ENCODE results near the gene CXXC5. TPM values are rescaled to one million over a fixed set of nuclear protein-coding genes. Genes with fewer than 3 reads are reported as not detected.

CXXC5 gene
- total and polyA plus RNA-seq, 2 experiments from 2014 or later, result 90.9 to 106 TPM

DNA sequence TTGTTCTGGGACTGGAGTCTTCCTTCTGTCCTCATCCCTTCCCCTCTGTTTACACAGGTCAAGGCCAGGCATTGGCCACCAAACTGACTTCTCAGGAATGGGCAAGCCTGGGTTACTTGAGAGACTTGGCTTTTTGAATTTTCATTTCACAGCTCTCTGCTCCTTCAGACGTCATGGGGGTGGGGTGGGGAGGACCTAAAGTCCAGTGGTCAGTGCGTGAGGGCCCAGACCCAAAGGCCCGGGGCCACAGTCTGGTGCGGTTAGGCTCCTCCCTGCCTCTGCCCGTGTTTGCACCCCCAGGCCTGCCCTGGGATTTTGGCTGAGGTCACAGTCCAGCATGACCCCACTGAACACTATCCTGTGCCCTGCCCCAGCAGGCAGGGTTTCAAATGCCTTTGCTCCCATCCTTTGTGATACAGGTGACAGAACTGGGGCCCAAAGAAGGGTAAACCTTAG, 4.1 kb upstream of the CXXC5 start:
- peaks cover 56% of the 10 kb centered on the region for H3K4me1 ChIP-seq (ENCODE audit: insufficient read depth)
- no peak for DNase-seq (ENCODE audit: low spot score)
- H3K4me2 ChIP-seq, result peak overlapping the region; percentile 51

DNA sequence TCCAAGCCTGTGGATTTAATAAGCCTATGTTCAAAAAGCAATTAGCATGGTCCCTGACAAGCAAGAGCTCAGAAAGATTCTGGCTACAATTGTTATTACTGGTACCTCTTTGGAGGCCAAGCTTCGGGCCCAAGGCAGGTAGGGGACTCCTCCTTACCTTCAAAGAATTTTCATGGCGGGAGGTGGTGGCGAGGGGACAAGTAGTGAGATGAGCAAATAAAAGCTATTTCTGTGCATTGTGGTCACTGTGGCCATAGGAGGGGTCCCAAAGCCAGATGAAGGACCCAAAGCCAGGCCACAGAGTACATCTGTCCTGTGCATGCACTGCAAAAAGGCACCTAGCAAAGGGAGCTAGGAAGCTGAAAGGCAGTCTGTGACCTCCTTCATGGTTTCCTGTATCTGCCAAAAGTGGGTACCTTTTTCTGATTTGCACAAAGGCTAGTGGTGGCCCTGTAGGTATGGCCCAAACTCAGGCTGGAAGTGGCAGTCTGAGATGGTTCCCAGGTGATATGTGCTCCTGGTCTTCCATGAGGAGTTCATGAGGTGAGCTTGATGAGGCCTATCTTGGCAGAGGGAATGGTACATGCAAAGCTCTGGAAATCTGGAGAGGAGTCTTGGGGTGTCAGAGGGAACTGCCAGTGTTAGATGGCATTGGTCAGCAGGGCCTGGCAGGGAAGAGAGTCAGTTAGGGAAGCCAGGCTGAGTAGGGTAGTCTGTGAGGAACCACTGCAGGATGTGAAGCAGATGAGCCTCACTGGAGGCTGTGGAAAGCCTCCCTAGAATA, 3.3 kb upstream of the CXXC5 start:
- Histone ChIP-seq H3K4me1 (ENCODE audit: insufficient read depth) (peaks cover 53% of the 10 kb centered on the region), H3K27ac (peak overlapping the region; percentile 97)
- 96% methylated on average over 3 of the region's 3 CpGs for WGBS (ENCODE audit: low lambda C conversion rate, missing lambda C conversion rate)

More for the DNA sequence above, 4.1 kb upstream of the CXXC5 start:
- TF ChIP-seq EZH2phosphoT487 (IDR thresholded peaks at IDR 0.05; ENCODE audit: low read depth, severe bottlenecking, unreplicated experiment) (no peak), EZH2 (IDR thresholded peaks at IDR 0.05; ENCODE audit: borderline replicate concordance) (no peak)
- TF ChIP-seq, protein P1, sequence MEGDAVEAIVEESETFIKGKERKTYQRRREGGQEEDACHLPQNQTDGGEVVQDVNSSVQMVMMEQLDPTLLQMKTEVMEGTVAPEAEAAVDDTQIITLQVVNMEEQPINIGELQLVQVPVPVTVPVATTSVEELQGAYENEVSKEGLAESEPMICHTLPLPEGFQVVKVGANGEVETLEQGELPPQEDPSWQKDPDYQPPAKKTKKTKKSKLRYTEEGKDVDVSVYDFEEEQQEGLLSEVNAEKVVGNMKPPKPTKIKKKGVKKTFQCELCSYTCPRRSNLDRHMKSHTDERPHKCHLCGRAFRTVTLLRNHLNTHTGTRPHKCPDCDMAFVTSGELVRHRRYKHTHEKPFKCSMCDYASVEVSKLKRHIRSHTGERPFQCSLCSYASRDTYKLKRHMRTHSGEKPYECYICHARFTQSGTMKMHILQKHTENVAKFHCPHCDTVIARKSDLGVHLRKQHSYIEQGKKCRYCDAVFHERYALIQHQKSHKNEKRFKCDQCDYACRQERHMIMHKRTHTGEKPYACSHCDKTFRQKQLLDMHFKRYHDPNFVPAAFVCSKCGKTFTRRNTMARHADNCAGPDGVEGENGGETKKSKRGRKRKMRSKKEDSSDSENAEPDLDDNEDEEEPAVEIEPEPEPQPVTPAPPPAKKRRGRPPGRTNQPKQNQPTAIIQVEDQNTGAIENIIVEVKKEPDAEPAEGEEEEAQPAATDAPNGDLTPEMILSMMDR (IDR thresholded peaks at IDR 0.05; ENCODE audit: poor library complexity), result no peak
- H3K79me2 ChIP-seq, result peaks cover 7% of the 10 kb centered on the region
- no peaks in the 10 kb centered on the region for H3K9me3 ChIP-seq (ENCODE audit: low read depth)
- peak overlapping the region; percentile 97 for H3K27ac ChIP-seq
- H2AFZ ChIP-seq, result no peak overlapping the region
- H3K27me3 ChIP-seq, result no peaks in the 10 kb centered on the region
- H3K4me3 ChIP-seq, result no peak overlapping the region
- H4K20me1 ChIP-seq (ENCODE audit: insufficient read depth, poor library complexity, severe bottlenecking), result no peaks in the 10 kb centered on the region
- no peaks in the 10 kb centered on the region for H3K9me2 ChIP-seq (replicated peaks; ENCODE audit: insufficient read depth)
- 68% methylated on average over 5 of the region's 5 CpGs for WGBS (ENCODE audit: low lambda C conversion rate, missing lambda C conversion rate)
- no peaks in the 10 kb centered on the region for H3K36me3 ChIP-seq (replicated peaks; ENCODE audit: insufficient read depth, low read depth)

DNA sequence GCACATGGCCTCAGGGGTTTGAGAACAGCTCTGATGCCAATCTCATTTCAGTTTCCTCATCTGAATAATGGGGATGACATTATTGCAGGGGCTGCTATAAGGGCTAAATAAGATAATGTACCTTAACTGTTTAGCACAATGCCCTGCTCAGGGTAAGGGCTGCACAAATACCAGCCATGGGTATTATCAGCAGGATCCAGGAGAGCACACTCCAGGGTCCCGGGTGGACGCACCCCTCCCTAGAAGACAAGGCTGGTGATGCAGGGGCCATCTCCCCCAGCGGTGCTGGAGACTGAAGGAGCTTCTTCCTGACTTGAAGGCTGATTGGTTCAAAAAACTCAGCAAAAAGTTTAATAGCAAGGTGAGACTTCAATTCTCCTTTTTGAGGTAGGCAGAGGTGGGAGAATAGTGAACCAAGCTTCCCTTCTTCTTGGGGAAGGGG, 2.7 kb upstream of the CXXC5 start:
- Histone ChIP-seq H2AFZ (no peak overlapping the region), H3K9me3 (ENCODE audit: low read depth) (no peaks in the 10 kb centered on the region), H3K27me3 (no peaks in the 10 kb centered on the region), H3K36me3 (replicated peaks; ENCODE audit: insufficient read depth, low read depth) (no peaks in the 10 kb centered on the region), H3K4me2 (no peak overlapping the region), H3K4me3 (no peak overlapping the region), H3K79me2 (peaks cover 21% of the 10 kb centered on the region), H3K4me1 (ENCODE audit: insufficient read depth) (peaks cover 53% of the 10 kb centered on the region), H3K27ac (no peak overlapping the region), H3K9me2 (replicated peaks; ENCODE audit: insufficient read depth) (no peaks in the 10 kb centered on the region), H4K20me1 (ENCODE audit: insufficient read depth, poor library complexity, severe bottlenecking) (no peaks in the 10 kb centered on the region)
- TF ChIP-seq, protein P1 (IDR thresholded peaks at IDR 0.05; ENCODE audit: poor library complexity), result no peak
- TF ChIP-seq EZH2 (IDR thresholded peaks at IDR 0.05; ENCODE audit: borderline replicate concordance) (no peak), EZH2phosphoT487 (IDR thresholded peaks at IDR 0.05; ENCODE audit: low read depth, severe bottlenecking, unreplicated experiment) (no peak)
- 88% methylated on average over 3 of the region's 3 CpGs for WGBS (ENCODE audit: low lambda C conversion rate, missing lambda C conversion rate)
- DNase-seq (ENCODE audit: low spot score), result no peak

More for the DNA sequence above, 3.3 kb upstream of the CXXC5 start:
- TF ChIP-seq EZH2 (IDR thresholded peaks at IDR 0.05; ENCODE audit: borderline replicate concordance), result no peak
- TF ChIP-seq, protein P1 (IDR thresholded peaks at IDR 0.05; ENCODE audit: poor library complexity), result no peak
- no peak for TF ChIP-seq EZH2phosphoT487 (IDR thresholded peaks at IDR 0.05; ENCODE audit: low read depth, severe bottlenecking, unreplicated experiment)
- no peaks in the 10 kb centered on the region for H3K27me3 ChIP-seq
- no peak for DNase-seq (ENCODE audit: low spot score)
- no peak overlapping the region for H3K4me2 ChIP-seq
- no peaks in the 10 kb centered on the region for H3K9me3 ChIP-seq (ENCODE audit: low read depth)
- peaks cover 15% of the 10 kb centered on the region for H3K79me2 ChIP-seq
- no peaks in the 10 kb centered on the region for H3K9me2 ChIP-seq (replicated peaks; ENCODE audit: insufficient read depth)
- no peak overlapping the region for H3K4me3 ChIP-seq
- no peak overlapping the region for H2AFZ ChIP-seq
- H4K20me1 ChIP-seq (ENCODE audit: insufficient read depth, poor library complexity, severe bottlenecking), result no peaks in the 10 kb centered on the region
- no peaks in the 10 kb centered on the region for H3K36me3 ChIP-seq (replicated peaks; ENCODE audit: insufficient read depth, low read depth)
